A549 (cell line): ENCODE measurements around the gene SCNN1A. TPM values are rescaled to one million over a fixed set of nuclear protein-coding genes. Genes with fewer than 3 reads are reported as not detected.
A peak's percentile ranks its signal among the peaks of the same experiment; 100 is the strongest.

Experiments used
- ATAC-seq, 2 experiments: fragments of 200-7000 bp in 1 of 2; fragments of >200 bp in 1 of 2; cut with Nextera tagmentation in 1 of 2; cut with Tn5 transposase in 1 of 2; 3 replicates each; pipeline versions ENCODE4 v1.8.0 to v1.9.1; 2018 to 2020; ENCODE audit warnings: mild to moderate bottlenecking in 1 of 2, moderate library complexity in 1 of 2
- CTCF ChIA-PET: fragments of 300-600 bp; sonication (Branson Sonifier 250); formaldehyde crosslinking; extraction: SDS; loops from one replicate; lab custom pipeline; 2021; ENCODE audit warnings: antibody characterized with exemption, inconsistent platforms; lab: Yijun Ruan, JAX
- POLR2A ChIA-PET: fragments of 350-600 bp; formaldehyde crosslinking; extraction: SDS; loops from one replicate; lab custom pipeline; 2021; ENCODE audit warnings: antibody characterized with exemption, inconsistent platforms; lab: Yijun Ruan, JAX
- DNase-seq, 2 experiments: peaks; one replicate each; pipeline versions ENCODE4 v3.0.0 to v3.0.0-alpha.2; 2011 to 2016; ENCODE audit warnings: low read depth in 1 of 2, low spot score in 1 of 2
- FAIRE-seq: peaks from 2 replicates; lab custom pipeline; 2011; peaks lifted over from hg19 to GRCh38; lab: Jason Lieb, UNC
- H3K27ac ChIP-seq, 2 experiments: fragments of >200 bp; sonication (Bioruptor Twin); formaldehyde crosslinking; 3 replicates each; pipeline ENCODE4 v1.5.1; 2016 to 2017
- H3K4me1 ChIP-seq: fragments of >200 bp; sonication (Bioruptor Twin); formaldehyde crosslinking; 3 replicates; pipeline ENCODE4 v1.6.1; 2016
- H3K4me2 ChIP-seq: fragments of >200 bp; sonication (Bioruptor Twin); formaldehyde crosslinking; 3 replicates; pipeline ENCODE4 v1.6.1; 2016
- H3K4me3 ChIP-seq: fragments of >200 bp; sonication (Bioruptor Twin); formaldehyde crosslinking; 3 replicates; pipeline ENCODE4 v1.5.1; 2016
- H3K9me3 ChIP-seq: fragments of >200 bp; sonication (Bioruptor Twin); formaldehyde crosslinking; 3 replicates; pipeline ENCODE4 v1.6.1; 2016
- ATOH8 ChIP-seq: fragments of 250-450 bp; sonication (Bioruptor Pico); IDR thresholded peaks from 2 replicates; pipeline ENCODE4 v1.5.0; 2020; ENCODE audit warnings: low read depth, mild to moderate bottlenecking, moderate library complexity
- BCL3 ChIP-seq: fragments of >200 bp; sonication (Bioruptor Twin); formaldehyde crosslinking; IDR thresholded peaks from 3 replicates; pipeline ENCODE4 v1.6.1; 2016
- CEBPB ChIP-seq, 2 experiments: fragments of >200 bp in 1 of 2; sonication (Bioruptor Twin) in 1 of 2; formaldehyde crosslinking in 1 of 2; IDR thresholded peaks; 2 replicates each; pipeline ENCODE4 v1.6.1; 2012 to 2016
- EHF ChIP-seq: fragments of 250-450 bp; sonication (Bioruptor Pico); IDR thresholded peaks from 2 replicates; pipeline ENCODE4 v1.5.0; 2020; ENCODE audit warnings: mild to moderate bottlenecking
- EHMT2 ChIP-seq: fragments of 200-600 bp; sonication (generic); IDR thresholded peaks from 2 replicates; pipeline ENCODE4 v1.6.1; 2016; ENCODE audit warnings: antibody characterized with exemption, low read depth, mild to moderate bottlenecking, moderate library complexity
- EP300 ChIP-seq, 2 experiments: fragments of >200 bp; sonication (Bioruptor Twin); formaldehyde crosslinking; IDR thresholded peaks; 2 replicates in 1 of 2; 3 replicates in 1 of 2; pipeline ENCODE4 v1.6.1; 2016 to 2017
- ESRRA ChIP-seq: fragments of 150-350 bp; IDR thresholded peaks from 2 replicates; pipeline ENCODE4 v1.6.1; 2014; ENCODE audit warnings: mild to moderate bottlenecking, low read length, borderline replicate concordance
- FOXS1 ChIP-seq: fragments of 250-450 bp; sonication (Bioruptor Pico); IDR thresholded peaks from 2 replicates; pipeline ENCODE4 v1.5.0; 2020; ENCODE audit warnings: mild to moderate bottlenecking, moderate library complexity
- HDAC2 ChIP-seq: fragments of 200-600 bp; sonication (generic); IDR thresholded peaks from 2 replicates; pipeline ENCODE4 v1.6.1; 2016
- HMGXB4 ChIP-seq: fragments of 250-450 bp; sonication (Bioruptor Pico); IDR thresholded peaks from 2 replicates; pipeline ENCODE4 v1.5.0; 2021; ENCODE audit warnings: mild to moderate bottlenecking, moderate library complexity, borderline replicate concordance
- HOXB5 ChIP-seq: fragments of 250-450 bp; sonication (Bioruptor Pico); IDR thresholded peaks from 2 replicates; pipeline ENCODE4 v1.5.0; 2020; ENCODE audit warnings: mild to moderate bottlenecking, moderate library complexity
- KDM1A ChIP-seq: fragments of 200-600 bp; sonication (generic); IDR thresholded peaks from 2 replicates; pipeline ENCODE4 v1.6.1; 2016; ENCODE audit warnings: low read depth, mild to moderate bottlenecking
- KDM5A ChIP-seq: fragments of 200-600 bp; sonication (generic); IDR thresholded peaks from 2 replicates; pipeline ENCODE4 v1.6.1; 2016; ENCODE audit warnings: antibody characterized with exemption, mild to moderate bottlenecking
- MAX ChIP-seq: IDR thresholded peaks from 2 replicates; pipeline ENCODE4 v1.6.1; 2012
- MYC ChIP-seq: IDR thresholded peaks from 2 replicates; pipeline ENCODE4 v1.6.1; 2012; ENCODE audit warnings: mild to moderate bottlenecking, inconsistent platforms, low read length, improper control_type of control experiment, borderline replicate concordance
- NPAS2 ChIP-seq: fragments of 250-450 bp; sonication (Bioruptor Pico); IDR thresholded peaks from 2 replicates; pipeline ENCODE4 v1.8.0; 2022; ENCODE audit warnings: mild to moderate bottlenecking, moderate library complexity, borderline replicate concordance
- NR3C1 ChIP-seq: fragments of >200 bp; sonication (Bioruptor Twin); formaldehyde crosslinking; IDR thresholded peaks from 3 replicates; pipeline ENCODE4 v1.6.1; 2017
- PBX3 ChIP-seq: IDR thresholded peaks from 2 replicates; pipeline ENCODE4 v1.6.1; 2012
- PHF8 ChIP-seq: fragments of 200-600 bp; sonication (generic); IDR thresholded peaks from 2 replicates; pipeline ENCODE4 v1.6.1; 2016; ENCODE audit warnings: low read depth, mild to moderate bottlenecking, antibody characterized with exemption, moderate library complexity, borderline replicate concordance
- POLR2A ChIP-seq: IDR thresholded peaks from 2 replicates; pipeline ENCODE4 v1.6.1; 2012; ENCODE audit warnings: mild to moderate bottlenecking, low read length
- POLR2AphosphoS2 ChIP-seq: conservative IDR thresholded peaks from 2 replicates; pipeline ENCODE4 v1.6.1; 2012; ENCODE audit warnings: low read length, improper control_type of control experiment, inconsistent platforms
- RCOR1 ChIP-seq: fragments of 150-350 bp; IDR thresholded peaks from 2 replicates; pipeline ENCODE4 v1.6.1; 2014; ENCODE audit warnings: antibody characterized with exemption, low read length, low read depth
- SREBF2 ChIP-seq: fragments of 450-650 bp; IDR thresholded peaks from 2 replicates; pipeline ENCODE4 v1.6.1; 2014; ENCODE audit warnings: mild to moderate bottlenecking, moderate library complexity
- TP53 ChIP-seq: fragments of 250-450 bp; sonication (Bioruptor Pico); IDR thresholded peaks from 2 replicates; pipeline ENCODE4 v1.5.0; 2021; ENCODE audit warnings: mild to moderate bottlenecking, moderate library complexity
- ZC3H11A ChIP-seq: fragments of 450-650 bp; IDR thresholded peaks from 2 replicates; pipeline ENCODE4 v1.6.1; 2014; ENCODE audit warnings: antibody characterized with exemption, mild to moderate bottlenecking
- ZSCAN20 ChIP-seq: fragments of 250-450 bp; sonication (Bioruptor Pico); IDR thresholded peaks from 2 replicates; pipeline ENCODE4 v1.8.0; 2022; ENCODE audit warnings: mild to moderate bottlenecking, moderate library complexity
- WGBS: methylation state at CpG from one replicate; pipeline ENCODE4 v1.1.6; 2017; ENCODE audit errors: missing lambda C conversion rate; 5-methylcytosine and 5-hydroxymethylcytosine counted together
- polyA plus RNA-seq, 4 experiments: library from polyadenylated mRNA; depleted of rRNA in 3 of 4; stranded (reverse); fragments of >200 nt; fragmentation: RNase III in 1 of 4; extraction: RNeasy Plus Mini Kit Qiagen cat#74134 plus additional on column Dnase treatment in 1 of 4; gene quantifications; 2 replicates in 3 of 4; 3 replicates in 1 of 4; pipeline ENCODE4 v1.2.3, GENCODE V29; 2011 to 2017

SCNN1A gene
- polyA plus RNA-seq, 2 of the 4 experiments (the other 2 are of a cell fraction), result 6.0 to 7.0 TPM

GRCh38 chr12:6358881-6359280, 16.5 kb downstream of the SCNN1A start:
- TF ChIP-seq SREBF2 (no peak), CEBPB (IDR thresholded peaks at IDR 0.05) (no peak), BCL3 (no peak), MYC (no peak), KDM1A (no peak), TP53 (CRISPR knock-in tag) (no peak), PHF8 (no peak), POLR2AphosphoS2 (no peak), RCOR1 (no peak)
- peaks cover 32% of the 10 kb centered on the region for H3K4me1 ChIP-seq
- FAIRE-seq, result no peak
- H3K27ac ChIP-seq, result peak overlapping the region in 1 of 2 experiments; percentile 58; a peak in 1 of 6 replicates
- DNase-seq, result no peak
- ChIA-PET CTCF (interaction anchor here (24.7 kb wide), 1 partner anchor 20 kb away, joined by 705 read pairs; the partner anchor contains the start of gene TNFRSF1A), POLR2A (interaction anchor here (0.8 kb wide), 1 partner anchor 202 kb away, joined by 6 read pairs; no protein-coding TSS in a partner anchor)
- H3K4me2 ChIP-seq, result no peak overlapping the region
- H3K9me3 ChIP-seq, result no peaks in the 10 kb centered on the region
- no peak overlapping the region for H3K4me3 ChIP-seq
- 51% methylated on average over 1 of the region's 1 CpG for WGBS
- no peak for ATAC-seq

- no peak for FAIRE-seq
- no peak for DNase-seq
- Histone ChIP-seq H3K27ac (peak overlapping the region in 1 of 2 experiments; percentile 46; a peak in 1 of 6 replicates), H3K4me3 (no peak overlapping the region), H3K4me1 (peaks cover 15% of the 10 kb centered on the region), H3K9me3 (no peaks in the 10 kb centered on the region), H3K4me2 (no peak overlapping the region)
- TF ChIP-seq ZC3H11A, result no peak
- TF ChIP-seq PBX3, result no peak
- TF ChIP-seq HOXB5 (CRISPR knock-in tag), result no peak
- no peak for TF ChIP-seq EHF
- TF ChIP-seq ESRRA, result no peak
- no peak for TF ChIP-seq FOXS1 (CRISPR knock-in tag)
- no peak for TF ChIP-seq MAX
- TF ChIP-seq EP300 (IDR thresholded peaks at IDR 0.05), result no peak
- TF ChIP-seq POLR2A, result no peak
- TF ChIP-seq EHMT2, result no peak
- no peak for TF ChIP-seq ATOH8 (CRISPR knock-in tag)
- TF ChIP-seq NR3C1, result no peak
- no peak for TF ChIP-seq HMGXB4
- TF ChIP-seq NPAS2 (CRISPR knock-in tag), result no peak
- TF ChIP-seq HDAC2, result no peak
- TF ChIP-seq KDM5A, result no peak
- TF ChIP-seq ZSCAN20 (CRISPR knock-in tag), result no peak
- ChIA-PET POLR2A (interaction anchor here (1.2 to 1.5 kb wide), 4 partner anchors 11 to 20 kb away, joined by 3 to 7 read pairs (median 5); no protein-coding TSS in a partner anchor), CTCF (interaction anchor here (1.0 to 24.7 kb wide), 5 partner anchors 15 to 109 kb away, joined by 3 to 705 read pairs (median 5); partner anchors contain the start of genes LTBR and TNFRSF1A)
- WGBS, result 75% methylated on average over 5 of the region's 5 CpGs
- no peak for ATAC-seq
These were observed 19.0 kb downstream of the SCNN1A start for GRCh38 chr12:6356374-6356820.
